Lower leg skin (tissue), 3 donors: ENCODE measurements around the gene RERE.

Experiments used
- CTCF ChIP-seq, 3 donors: fragments of 450-650 bp; IDR thresholded peaks; one replicate each; pipeline ENCODE4 v1.5.1; 2016; ENCODE audit warnings: antibody characterized with exemption in 3 of 3, mild to moderate bottlenecking in 3 of 3, moderate library complexity in 2 of 3
- POLR2A ChIP-seq, 2 donors: fragments of 450-650 bp; IDR thresholded peaks; one replicate each; pipeline ENCODE4 v1.6.1; 2016 to 2017; ENCODE audit warnings: antibody characterized with exemption in 2 of 2, mild to moderate bottlenecking in 1 of 2, moderate library complexity in 1 of 2

DNA sequence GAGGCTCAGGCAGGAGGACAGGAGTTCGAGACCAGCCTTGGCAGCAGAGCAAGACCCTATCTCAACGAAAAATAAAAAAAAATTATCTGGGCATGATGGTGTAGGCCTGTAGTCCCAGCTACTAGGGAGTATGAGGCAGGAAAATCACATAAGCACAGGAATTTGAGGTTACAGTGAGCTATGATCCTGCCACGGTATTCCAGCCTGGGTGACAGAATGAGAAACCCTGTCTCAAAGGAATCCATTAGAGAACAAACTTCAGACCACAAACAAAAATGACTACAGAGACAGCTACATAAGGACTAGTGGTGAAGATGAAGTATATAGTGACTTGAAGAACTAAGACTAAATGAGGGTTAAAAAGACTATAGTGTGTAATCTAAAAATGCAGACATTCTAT, 233.1 kb downstream of the RERE start:
- TF ChIP-seq CTCF (IDR thresholded peaks at IDR 0.05), result no peak
- TF ChIP-seq POLR2A (IDR thresholded peaks at IDR 0.05), result no peak
